Measurements from ENCODE around the gene CDC42EP5. TPM values are rescaled to one million over a fixed set of nuclear protein-coding genes. Genes with fewer than 3 reads are reported as not detected.

Gene CDC42EP5
- total RNA-seq, 2 experiments from 2014 or later, result 0.55 TPM; not detected in 1

DNA sequence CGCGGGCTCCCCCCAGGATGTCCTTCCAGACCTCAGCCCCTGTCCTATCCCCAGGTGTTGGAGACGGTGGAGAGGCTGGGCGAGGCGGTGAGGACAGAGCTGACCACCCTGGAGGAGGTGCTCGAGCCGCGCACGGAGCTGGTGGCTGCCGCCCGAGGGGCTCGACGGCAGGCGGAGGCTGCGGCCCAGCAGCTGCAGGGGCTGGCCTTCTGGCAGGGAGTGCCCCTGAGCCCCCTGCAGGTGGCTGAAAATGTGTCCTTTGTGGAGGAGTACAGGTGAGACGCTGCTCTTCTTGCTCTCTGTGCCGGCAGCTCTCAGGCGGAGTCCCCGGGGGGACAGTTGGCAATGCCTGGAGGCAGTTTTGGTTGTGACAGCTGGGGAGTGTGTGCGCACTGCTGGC is 51.0 kb downstream of the CDC42EP5 start:
- peaks cover 13% of the 10 kb centered on the region for H3K4me1 Mint-ChIP-seq
- no peak overlapping the region for H3K27ac Mint-ChIP-seq
- H3K9me3 Mint-ChIP-seq (ENCODE audit: low read depth), result no peaks in the 10 kb centered on the region
- H3K4me3 Mint-ChIP-seq, result no peak overlapping the region
- H3K36me3 Mint-ChIP-seq (ENCODE audit: low read depth), result no peaks in the 10 kb centered on the region
- H3K27me3 Mint-ChIP-seq, result peaks cover 41% of the 10 kb centered on the region
- CTCF ChIA-PET, result interaction anchor here (0.6 to 1.0 kb wide), 2 partner anchors 67 to 1356 kb away, joined by 3 read pairs; no protein-coding TSS in a partner anchor
- intact Hi-C loops (cut with DNase I, micrococcal nuclease), result no loop called here
- DNase-seq, result no peak
- POLR2A ChIA-PET, result no interaction called here
- ATAC-seq, result no peak

DNA sequence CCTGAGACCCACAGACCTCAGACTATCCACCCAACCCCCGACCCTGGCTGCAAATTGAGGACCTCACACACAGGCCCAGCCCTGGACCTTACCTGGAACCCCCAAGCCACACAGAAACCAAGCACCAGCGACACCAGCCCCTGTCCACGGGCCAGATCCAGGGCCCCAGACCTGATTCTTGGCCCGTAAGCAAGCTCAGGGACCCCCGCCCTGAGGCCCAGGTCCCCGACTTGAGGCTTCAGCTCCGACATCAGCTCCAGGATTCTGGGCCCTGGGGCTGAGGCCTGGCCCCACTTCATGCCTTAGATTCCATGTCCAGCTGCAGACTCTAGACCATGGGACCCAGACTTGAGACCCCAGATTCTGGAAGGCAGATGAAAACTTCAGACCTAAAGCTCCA is 51.6 kb downstream of the CDC42EP5 start:
- Mint-ChIP-seq H3K27ac (no peak overlapping the region), H3K36me3 (ENCODE audit: low read depth) (no peaks in the 10 kb centered on the region), H3K9me3 (ENCODE audit: low read depth) (no peaks in the 10 kb centered on the region), H3K27me3 (peaks cover 41% of the 10 kb centered on the region), H3K4me3 (no peak overlapping the region), H3K4me1 (peaks cover 15% of the 10 kb centered on the region)
- intact Hi-C loops (cut with DNase I, micrococcal nuclease), result no loop called here
- DNase-seq (no peak), ATAC-seq (no peak)
- ChIA-PET CTCF (interaction anchor here (0.6 to 1.0 kb wide), 3 partner anchors 9 to 1356 kb away, joined by 3 read pairs; no protein-coding TSS in a partner anchor), POLR2A (no interaction called here)

DNA sequence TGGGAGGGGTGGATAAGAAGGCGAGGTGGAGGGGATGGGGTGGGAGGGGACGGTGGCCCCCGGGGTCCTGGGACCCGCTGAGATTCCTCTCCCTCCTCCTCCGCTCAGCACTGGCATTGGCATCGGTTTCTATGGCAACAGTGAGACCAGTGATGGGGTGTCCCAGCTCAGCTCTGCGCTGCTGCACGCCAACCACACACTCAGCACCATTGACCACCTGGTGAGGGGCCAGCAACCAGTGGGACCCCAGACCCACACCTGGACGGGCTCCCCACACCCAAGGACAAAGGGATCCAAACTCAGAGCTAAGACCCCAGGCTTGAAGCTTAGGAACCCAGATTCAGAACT is 52.0 kb downstream of the CDC42EP5 start:
- Mint-ChIP-seq H3K27me3 (peaks cover 40% of the 10 kb centered on the region), H3K9me3 (ENCODE audit: low read depth) (no peaks in the 10 kb centered on the region), H3K27ac (no peak overlapping the region), H3K4me3 (no peak overlapping the region), H3K36me3 (ENCODE audit: low read depth) (no peaks in the 10 kb centered on the region), H3K4me1 (peaks cover 15% of the 10 kb centered on the region)
- ChIA-PET POLR2A (no interaction called here), CTCF (interaction anchor here (0.6 to 1.0 kb wide), 3 partner anchors 10 to 659 kb away, joined by 3 read pairs; no protein-coding TSS in a partner anchor)
- intact Hi-C loops (cut with DNase I, micrococcal nuclease), result no loop called here
- DNase-seq (no peak), ATAC-seq (no peak)

DNA sequence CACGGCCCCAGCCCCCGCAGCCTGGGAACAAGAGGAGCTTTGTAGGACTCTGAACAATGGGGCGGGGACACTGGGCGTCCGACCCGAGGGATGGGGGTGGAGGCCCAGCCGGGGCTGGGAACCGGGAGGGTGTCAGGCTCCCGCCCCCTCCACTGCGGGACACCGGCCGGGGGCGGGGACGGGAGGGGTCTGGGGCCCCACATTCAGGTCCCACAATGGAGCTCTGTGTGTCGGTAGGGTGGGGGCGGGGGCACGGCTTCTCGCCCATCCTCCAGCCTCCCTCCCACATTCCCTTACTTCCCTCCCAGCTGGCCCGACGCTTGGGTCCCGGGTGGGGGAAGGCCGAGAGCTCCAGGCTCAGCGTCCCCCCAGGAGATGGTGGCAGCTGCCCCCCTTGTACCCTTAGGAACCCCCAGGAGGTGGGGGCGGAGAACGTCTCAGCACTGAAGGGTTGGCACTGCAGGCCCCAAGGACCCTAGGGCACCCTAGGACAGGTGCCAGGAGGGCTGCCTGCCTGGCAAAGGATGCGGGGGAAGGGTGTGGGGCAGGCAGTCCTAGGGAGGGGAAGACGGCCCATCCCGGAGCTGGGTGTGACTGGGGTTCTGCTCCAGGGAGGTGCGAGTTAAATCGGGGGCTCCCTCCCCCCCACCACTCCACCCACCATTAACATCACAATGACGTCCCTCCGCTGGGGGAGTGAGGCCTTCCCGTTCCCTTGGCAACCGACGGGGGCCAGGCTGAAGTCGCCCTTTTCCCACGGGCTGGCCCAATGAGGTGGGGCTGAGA is 52.5 kb downstream of the CDC42EP5 start:
- Mint-ChIP-seq H3K4me1 (peaks cover 15% of the 10 kb centered on the region), H3K36me3 (ENCODE audit: low read depth) (no peaks in the 10 kb centered on the region), H3K9me3 (ENCODE audit: low read depth) (no peaks in the 10 kb centered on the region), H3K4me3 (no peak overlapping the region), H3K27me3 (peaks cover 41% of the 10 kb centered on the region), H3K27ac (no peak overlapping the region)
- POLR2A ChIA-PET, result no interaction called here
- CTCF ChIA-PET, result interaction anchor here (0.6 to 1.1 kb wide), 3 partner anchors 10 to 660 kb away, joined by 3 read pairs; no protein-coding TSS in a partner anchor
- DNase-seq (no peak), ATAC-seq (no peak)
- intact Hi-C loops (cut with DNase I, micrococcal nuclease), result no loop called here

DNA sequence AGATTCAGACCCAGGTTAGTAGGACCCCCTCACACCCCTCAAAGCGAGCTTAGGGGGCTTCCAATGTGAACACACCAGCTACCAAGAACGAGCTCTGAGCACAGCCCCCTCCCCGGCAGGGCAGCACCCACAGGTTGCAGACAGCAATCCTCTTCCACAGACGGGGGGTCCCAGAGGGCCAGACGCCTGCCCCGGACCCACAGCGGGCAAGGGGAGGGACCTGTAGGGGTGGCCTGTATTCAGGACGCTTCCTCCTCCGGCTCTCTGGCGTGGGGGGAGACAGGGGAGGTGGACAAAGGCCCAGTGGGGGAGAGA is 53.1 kb downstream of the CDC42EP5 start:
- H3K27me3 Mint-ChIP-seq, result peaks cover 41% of the 10 kb centered on the region
- intact Hi-C loops (cut with DNase I, micrococcal nuclease), result no loop called here
- DNase-seq, result no peak
- CTCF ChIA-PET, result interaction anchor here (0.7 to 1.1 kb wide), 2 partner anchors 29 to 325 kb away, joined by 3 read pairs; no protein-coding TSS in a partner anchor
- H3K27ac Mint-ChIP-seq, result no peak overlapping the region
- H3K4me1 Mint-ChIP-seq, result peaks cover 15% of the 10 kb centered on the region
- no peak for ATAC-seq
- H3K4me3 Mint-ChIP-seq, result no peak overlapping the region
- no peaks in the 10 kb centered on the region for H3K9me3 Mint-ChIP-seq (ENCODE audit: low read depth)
- POLR2A ChIA-PET, result no interaction called here
- H3K36me3 Mint-ChIP-seq (ENCODE audit: low read depth), result no peaks in the 10 kb centered on the region

DNA sequence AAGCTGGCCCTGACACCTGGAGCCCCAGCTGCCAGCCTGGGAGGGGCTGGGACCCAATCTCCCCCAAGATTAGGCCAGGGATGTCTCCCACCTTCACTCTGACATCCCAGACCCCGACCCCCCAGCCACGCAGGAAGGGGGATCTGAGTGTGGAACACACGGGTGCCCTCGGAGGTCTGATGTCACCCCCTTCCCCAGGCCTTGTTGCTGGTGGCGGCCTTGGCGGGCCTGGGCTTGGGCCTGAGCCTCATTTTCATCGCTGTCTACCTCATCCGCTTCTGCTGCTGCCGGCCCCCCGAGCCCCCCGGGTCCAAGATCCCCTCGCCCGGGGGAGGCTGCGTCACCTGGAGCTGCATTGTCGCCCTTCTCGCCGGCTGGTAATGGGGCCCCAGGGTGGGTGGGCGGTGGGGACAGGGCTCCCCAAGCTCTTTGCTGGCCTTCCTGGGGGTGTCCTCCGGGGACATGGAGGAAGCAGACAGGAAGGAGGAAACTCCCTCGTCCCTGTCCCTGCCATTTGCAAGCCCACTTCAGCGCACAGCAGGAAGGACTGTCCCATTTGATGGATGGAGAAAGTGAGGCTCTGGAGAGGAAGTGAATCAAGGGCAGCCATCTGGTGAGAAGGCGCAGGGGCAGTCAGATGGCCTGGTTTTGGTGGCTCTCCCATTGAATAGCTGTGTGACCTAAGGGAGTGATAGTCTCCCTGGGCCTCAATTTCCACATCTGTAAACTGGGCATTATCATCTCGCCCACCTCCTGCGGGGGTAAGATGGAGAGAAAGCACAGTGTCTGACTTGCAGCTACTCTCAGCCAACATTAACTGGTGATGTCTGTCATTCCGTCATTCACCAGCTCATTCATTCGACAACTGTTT is 53.9 kb downstream of the CDC42EP5 start:
- intact Hi-C loops (cut with DNase I, micrococcal nuclease), result no loop called here
- POLR2A ChIA-PET, result no interaction called here
- H3K27ac Mint-ChIP-seq, result no peak overlapping the region
- H3K4me3 Mint-ChIP-seq, result no peak overlapping the region
- DNase-seq, result no peak
- peaks cover 15% of the 10 kb centered on the region for H3K4me1 Mint-ChIP-seq
- H3K36me3 Mint-ChIP-seq (ENCODE audit: low read depth), result no peaks in the 10 kb centered on the region
- H3K9me3 Mint-ChIP-seq (ENCODE audit: low read depth), result peaks cover under 1% of the 10 kb centered on the region
- peaks cover 41% of the 10 kb centered on the region for H3K27me3 Mint-ChIP-seq
- CTCF ChIA-PET, result interaction anchor here (0.7 to 1.1 kb wide), 2 partner anchors 28 to 324 kb away, joined by 3 read pairs; no protein-coding TSS in a partner anchor
- no peak for ATAC-seq

DNA sequence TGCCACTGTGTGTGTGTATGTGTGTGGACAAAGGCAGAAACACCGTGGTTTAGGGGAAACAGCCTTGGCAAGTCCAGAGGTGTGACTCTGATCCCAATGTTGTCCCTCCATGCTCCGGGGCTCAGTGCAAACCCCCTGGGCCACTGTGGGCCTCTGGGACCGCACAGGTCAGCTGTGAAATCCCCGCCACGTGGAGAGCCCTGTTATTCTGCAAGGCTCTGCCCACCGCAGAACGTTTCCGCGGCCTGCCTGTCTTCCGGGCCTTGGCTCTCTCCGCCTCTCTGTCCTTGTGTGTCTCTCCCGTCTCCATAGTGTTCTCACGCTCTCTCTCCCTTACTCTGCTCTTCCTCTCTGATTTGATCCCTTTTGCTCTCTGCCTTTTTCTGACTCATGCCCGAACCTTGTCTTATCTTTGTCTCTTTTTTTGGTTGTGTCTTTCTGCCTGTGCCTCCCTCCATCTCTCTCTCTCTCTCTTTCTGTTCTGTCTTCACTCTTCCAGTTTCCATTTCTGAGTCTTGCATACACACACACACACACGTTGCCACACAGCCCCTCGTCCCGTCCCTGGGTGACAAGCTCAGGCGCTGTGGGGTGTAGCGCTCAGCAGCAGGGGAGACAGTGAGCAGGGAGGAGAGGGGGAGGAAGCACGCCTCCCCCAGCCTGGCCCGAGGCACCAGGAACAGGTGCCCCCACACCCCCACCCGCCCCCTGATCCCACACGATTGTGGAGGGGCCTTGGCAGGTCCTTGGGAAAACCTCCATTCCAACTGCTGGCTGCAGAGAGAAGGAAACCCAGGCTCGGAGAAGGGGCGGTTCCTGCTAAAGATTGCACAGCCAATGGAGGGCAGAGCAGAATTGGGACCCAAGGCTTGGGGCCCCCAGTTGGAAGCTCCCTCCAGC is 54.8 kb downstream of the CDC42EP5 start:
- ChIA-PET POLR2A (no interaction called here), CTCF (no interaction called here)
- Mint-ChIP-seq H3K4me1 (peaks cover 15% of the 10 kb centered on the region), H3K9me3 (ENCODE audit: low read depth) (peaks cover 3% of the 10 kb centered on the region), H3K36me3 (ENCODE audit: low read depth) (no peaks in the 10 kb centered on the region), H3K27ac (peak overlapping the region; percentile 44), H3K27me3 (peaks cover 46% of the 10 kb centered on the region), H3K4me3 (no peak overlapping the region)
- peak; percentile 55 for DNase-seq
- intact Hi-C loops (cut with DNase I, micrococcal nuclease), result no loop called here
- peak; percentile 69 for ATAC-seq

DNA sequence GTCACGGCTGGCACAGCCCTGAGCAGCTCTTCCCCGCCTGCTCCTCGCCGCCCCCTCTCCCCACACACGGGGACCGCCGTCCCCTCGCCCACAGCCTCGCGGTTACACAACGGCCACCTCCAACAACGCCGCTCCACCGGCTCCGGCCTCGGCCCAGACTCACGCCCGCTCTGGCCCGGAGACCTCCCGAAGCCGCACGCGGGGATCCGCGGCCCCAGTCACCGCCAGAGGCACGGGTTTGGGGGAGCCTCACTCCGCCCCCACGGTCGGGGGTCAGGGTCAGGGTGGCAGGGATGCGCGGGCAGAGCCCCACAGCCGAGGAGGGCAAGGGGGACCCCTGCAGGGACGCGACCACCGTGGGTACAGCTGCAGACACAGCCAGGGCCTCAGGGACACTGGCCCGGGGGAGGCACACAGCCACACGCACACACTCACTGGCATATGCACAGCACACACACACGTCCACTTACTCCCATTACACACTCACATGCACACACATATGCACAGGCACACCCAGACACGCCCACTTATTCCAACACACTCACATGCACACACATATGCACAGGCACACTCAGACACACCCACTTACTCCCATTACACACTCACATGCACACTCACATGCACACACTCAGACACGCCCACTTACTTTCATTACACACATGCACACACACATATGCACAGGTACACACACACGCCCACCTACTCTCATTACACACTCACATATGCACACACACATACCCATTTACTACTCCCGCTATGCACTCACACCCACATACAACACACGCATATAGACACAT is 56.2 kb downstream of the CDC42EP5 start:
- CTCF ChIA-PET, result interaction anchor here (0.5 to 1.2 kb wide), 5 partner anchors 10 to 258 kb away, joined by 3 to 5 read pairs (median 3); no protein-coding TSS in a partner anchor

DNA sequence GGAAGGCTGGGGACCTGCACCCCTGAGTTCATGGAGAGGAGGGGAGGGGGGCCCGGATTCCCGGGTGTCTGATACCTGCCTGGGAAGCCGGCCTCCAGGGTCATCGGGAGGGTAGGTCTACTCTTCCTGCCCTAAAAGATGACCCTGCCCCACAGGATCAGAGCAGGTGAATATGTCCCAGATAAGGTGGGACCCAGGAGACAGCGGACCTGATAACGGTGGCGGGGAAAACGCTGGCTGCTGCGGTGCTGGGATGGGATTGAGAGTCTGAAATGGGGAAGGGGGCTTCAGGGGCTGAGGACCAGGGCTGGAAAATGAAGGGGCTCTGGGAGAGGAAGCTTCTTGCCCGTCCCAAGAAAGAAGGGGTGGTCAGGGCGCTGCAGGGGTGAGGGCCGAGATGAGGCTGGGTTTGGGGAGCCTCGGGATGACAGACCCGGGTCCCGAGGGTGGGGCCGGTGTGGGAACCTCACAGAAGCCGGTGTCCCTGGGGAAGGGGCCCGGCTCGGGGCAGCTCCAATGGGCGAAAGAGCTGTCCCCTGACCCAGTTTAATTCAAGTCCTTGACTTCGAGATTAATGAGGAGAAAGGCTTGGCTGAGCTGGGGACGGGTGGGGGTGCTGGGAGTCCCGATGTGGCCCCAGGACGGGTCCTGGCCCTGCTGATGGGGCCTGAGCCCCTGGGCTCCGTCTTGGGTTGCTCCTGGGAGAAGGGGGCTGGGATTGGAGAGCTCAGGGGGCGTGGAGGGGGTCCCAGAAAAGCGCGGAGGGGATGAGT is 57.0 kb downstream of the CDC42EP5 start:
- Mint-ChIP-seq H3K4me1 (peaks cover 15% of the 10 kb centered on the region), H3K27ac (no peak overlapping the region), H3K9me3 (ENCODE audit: low read depth) (peaks cover 3% of the 10 kb centered on the region), H3K36me3 (ENCODE audit: low read depth) (no peaks in the 10 kb centered on the region), H3K27me3 (peaks cover 45% of the 10 kb centered on the region), H3K4me3 (no peak overlapping the region)
- no peak for ATAC-seq
- ChIA-PET CTCF (interaction anchor here (0.5 to 1.5 kb wide), 8 partner anchors 9 to 259 kb away, joined by 3 to 5 read pairs (median 3); no protein-coding TSS in a partner anchor), POLR2A (no interaction called here)
- no peak for DNase-seq
- intact Hi-C loops (cut with DNase I, micrococcal nuclease), result no loop called here

More for the DNA sequence above, 56.2 kb downstream of the CDC42EP5 start:
- intact Hi-C loops (cut with DNase I, micrococcal nuclease), result no loop called here
- Mint-ChIP-seq H3K9me3 (ENCODE audit: low read depth) (peaks cover 3% of the 10 kb centered on the region), H3K4me3 (no peak overlapping the region), H3K4me1 (peaks cover 15% of the 10 kb centered on the region), H3K36me3 (ENCODE audit: low read depth) (no peaks in the 10 kb centered on the region), H3K27me3 (peaks cover 44% of the 10 kb centered on the region), H3K27ac (no peak overlapping the region)
- DNase-seq, result no peak
- POLR2A ChIA-PET, result no interaction called here
- ATAC-seq, result no peak
